Kidney glomerular epithelial cell (primary cell): ENCODE measurements around the gene BLOC1S4.
"Not testable (repeated sequence)": the region's sequence is repeated elsewhere in the genome, so short reads cannot be mapped to it uniquely, and the experiment has no call there.

Experiments
- DNase-seq: peaks from one replicate; lab custom pipeline; 2025; lab: John Stamatoyannopoulos, UW

Gene BLOC1S4

GRCh38 chr4:6716018-6716911 is at the start of gene BLOC1S4:
Gene BLOC1S4, plus strand, starts transcription at chr4:6716174. Its CDS starts 36 bp downstream, at chr4:6716210.
- DNase-seq, result peak; percentile 79

DNA sequence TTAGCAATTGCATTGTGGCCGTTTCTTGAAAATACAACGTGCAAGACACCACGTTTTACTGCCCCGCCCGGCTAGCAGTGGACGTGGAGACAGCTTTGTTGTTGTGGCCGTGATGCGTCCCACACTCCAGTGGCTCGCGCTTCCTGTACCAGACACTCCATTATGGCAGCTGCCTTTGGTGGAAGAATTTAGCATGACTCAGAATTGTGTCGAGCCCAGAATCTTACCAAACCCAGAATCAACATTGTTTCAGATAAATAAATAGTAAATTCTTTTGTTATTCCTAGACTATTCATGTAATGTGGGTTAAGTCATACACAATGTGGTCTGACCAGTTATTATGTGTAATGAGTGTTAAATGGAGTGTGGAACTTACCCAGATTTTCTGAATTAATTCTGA is 47.6 kb upstream of the BLOC1S4 start:
- DNase-seq, result peak; percentile 69

GRCh38 chr4:6671648-6672047 is 44.3 kb upstream of the BLOC1S4 start:
- DNase-seq, result no peak

DNA sequence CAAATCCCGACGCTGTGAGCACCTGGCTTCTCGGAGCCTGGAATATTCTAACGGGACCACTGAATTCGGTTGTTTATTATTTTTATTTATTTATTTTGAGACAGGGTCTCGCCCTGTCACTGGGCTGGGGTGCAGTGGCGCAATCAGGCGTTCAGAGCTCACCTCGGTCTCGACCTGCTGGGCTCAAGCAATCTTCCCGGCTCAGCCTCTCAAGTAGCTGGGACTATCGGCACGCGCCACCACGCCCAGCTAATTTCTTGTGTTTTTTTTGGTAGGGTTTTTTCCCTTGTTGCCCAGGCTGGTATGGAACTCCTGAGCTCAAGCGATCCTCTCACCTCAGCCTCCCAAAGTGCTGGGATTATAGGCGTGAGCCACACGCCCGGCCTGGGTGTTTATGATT is 43.8 kb upstream of the BLOC1S4 start:
- no peak for DNase-seq

GRCh38 chr4:6672541-6673190 is 43.3 kb upstream of the BLOC1S4 start:
- not testable (repeated sequence) for DNase-seq

- not testable (repeated sequence) for DNase-seq
These were observed 42.7 kb upstream of the BLOC1S4 start for GRCh38 chr4:6673191-6673659.

GRCh38 chr4:6673660-6674499 is 42.1 kb upstream of the BLOC1S4 start:
- DNase-seq, result peak; percentile 80

DNA sequence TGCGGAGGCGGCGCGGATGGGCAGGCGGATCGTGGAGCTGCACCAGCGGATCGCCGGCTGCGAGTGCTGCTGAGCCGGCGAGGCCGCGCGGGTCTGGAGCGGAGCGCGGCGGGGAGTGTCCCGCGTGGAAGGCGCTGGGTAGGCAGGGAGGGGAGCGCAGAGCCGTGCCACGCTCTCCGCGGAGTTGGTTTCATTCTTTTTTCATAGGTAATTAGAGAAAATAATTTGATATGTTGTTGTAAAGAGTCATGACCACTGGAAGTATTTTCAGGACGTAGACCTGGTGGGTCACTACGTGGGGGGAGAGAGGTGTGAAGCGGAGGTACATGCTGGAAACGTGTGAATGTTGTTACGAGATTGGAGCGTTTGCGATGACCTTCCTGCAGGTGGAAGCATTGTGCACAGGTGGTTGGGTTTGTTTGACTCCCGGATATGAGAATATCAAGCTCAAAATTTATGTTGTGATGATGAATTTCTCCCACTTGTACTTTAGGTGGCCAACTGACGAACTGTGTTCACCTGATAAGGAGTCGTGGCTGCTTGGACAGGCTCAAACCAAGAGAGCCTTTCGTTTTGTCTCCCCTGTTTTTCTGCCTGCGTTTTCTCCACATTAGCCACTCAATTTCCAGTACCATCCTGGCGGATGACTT is 41.3 kb upstream of the BLOC1S4 start:
- peak; percentile 52 for DNase-seq

DNA sequence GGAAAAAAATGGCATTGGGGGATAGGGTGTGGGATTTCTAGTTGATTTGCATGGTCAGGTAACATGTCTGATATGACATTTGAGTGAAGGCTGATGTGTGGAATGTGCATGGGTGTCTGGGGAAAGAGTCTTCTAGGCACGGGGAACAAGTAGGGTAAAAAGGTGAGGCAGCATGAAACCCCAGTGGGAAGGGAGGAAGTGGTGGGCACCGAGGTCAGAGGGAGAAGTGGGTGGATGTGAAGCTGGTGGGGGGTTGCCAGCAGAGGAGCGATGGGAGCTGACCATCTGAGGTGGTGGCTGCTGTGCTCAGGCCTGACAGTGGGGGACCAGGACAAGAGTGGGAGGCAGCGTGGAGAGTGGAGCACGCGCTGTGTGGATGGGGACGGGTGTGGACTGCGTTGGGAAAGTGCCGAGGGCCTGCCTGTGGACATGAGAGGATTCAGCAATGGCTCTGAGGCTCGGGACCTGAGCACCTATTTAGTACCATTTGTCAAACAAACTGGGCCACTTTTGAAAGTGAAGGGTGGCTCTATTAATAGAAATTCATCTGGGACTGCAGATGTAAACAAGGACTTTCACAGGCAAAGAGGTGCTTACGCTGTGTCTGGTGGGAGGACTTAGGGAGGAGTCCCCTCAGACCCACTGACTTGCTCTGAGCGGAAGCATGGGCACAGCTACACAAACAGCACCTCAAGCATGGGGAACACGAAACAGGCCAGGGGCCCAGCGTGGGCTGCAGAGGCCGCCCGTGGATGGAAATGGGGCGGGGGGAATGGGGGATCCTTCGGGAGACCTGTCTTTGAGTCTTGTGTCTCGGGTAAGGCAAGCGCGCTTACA is 39.0 kb upstream of the BLOC1S4 start:
- DNase-seq, result no peak

DNA sequence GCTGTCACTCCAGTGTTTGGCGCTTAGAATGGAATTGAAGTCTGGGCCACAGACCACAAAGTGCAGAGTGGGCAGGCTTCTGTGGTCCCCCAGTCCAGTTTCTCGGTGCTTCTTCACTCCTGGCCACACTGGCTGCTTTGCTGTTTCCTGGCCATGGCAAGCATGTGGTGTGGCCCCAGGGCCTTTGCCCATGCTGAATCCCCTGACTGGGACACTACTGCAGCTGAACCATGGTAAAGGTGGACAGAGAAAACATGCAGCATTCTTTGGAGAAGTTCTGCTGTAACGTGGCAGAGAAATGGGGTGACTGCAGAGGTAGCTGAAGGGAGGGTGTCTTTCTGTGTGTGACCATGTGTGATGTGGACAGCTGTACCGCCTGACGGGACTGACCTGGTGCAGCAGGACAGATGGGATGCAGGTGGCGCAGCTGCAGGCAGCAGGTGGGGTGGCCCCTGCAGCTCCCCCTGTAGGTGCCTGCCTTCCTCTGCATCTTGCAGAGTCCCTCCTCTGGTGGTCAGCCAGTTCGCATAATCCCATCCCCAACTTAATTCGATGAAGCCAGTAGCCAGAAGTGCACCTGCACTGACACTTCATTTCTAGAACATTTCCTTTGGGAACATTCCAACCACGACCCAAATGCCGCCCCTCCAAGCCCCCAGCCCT is 35.5 kb upstream of the BLOC1S4 start:
- DNase-seq, result no peak

- no peak for DNase-seq
These were observed 34.8 kb upstream of the BLOC1S4 start for GRCh38 chr4:6681191-6681590.

GRCh38 chr4:6682862-6683590 is 32.9 kb upstream of the BLOC1S4 start:
- no peak for DNase-seq

- no peak for DNase-seq
These were observed 31.3 kb upstream of the BLOC1S4 start for GRCh38 chr4:6684656-6685055.

- DNase-seq, result no peak
These were observed 29.7 kb upstream of the BLOC1S4 start for GRCh38 chr4:6686104-6686787.

DNA sequence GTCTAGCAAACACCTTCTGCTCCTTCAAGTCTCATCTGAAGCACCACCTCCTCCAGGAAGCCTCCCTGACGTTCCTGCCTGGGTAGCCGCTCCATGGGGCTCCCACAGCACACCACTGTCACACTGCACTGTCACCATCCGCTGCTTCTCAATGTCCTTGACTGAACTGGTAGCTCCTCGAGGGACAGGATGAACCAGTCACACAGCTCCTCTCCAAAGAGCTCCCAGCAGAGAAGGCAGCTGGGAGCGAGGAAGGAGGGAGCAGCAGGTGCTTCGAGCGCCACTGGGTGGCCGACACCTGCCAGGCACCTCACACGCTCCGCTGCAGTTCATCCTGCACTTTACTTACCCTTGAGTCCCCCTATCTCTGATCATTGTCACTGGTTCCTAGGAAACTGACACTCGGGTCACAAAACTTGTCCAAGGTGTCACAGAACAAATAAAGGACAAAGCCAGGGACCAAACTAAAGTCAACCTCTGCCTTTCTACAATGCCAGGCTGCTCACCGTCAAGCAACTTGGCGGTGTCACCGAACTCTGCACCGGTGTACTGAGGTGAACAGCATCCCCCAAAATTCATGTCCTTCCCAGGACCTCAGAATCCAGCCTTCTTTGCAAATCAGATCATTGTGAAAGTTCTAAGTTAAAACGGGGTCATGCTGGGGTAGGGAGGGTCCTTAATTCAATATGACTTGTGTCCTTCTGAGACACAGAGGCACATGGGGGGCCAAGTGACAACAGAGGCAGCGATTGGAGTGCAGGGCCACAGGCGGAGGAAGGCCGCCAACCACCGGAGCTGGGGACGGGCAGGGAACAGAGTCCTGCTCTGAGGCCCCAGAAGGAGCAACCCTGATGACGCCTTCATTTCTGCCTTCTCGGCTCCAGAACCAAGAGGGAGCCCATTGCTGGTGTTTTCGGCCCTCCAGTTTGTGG is 27.8 kb upstream of the BLOC1S4 start:
- DNase-seq, result no peak

- peak; percentile 66 for DNase-seq
These were observed 27.0 kb upstream of the BLOC1S4 start for GRCh38 chr4:6688879-6689505.

GRCh38 chr4:6689506-6689960 is 26.4 kb upstream of the BLOC1S4 start:
- DNase-seq, result no peak
